ENCODE measurements around the gene PPP2R3B. TPM values are rescaled to one million over a fixed set of nuclear protein-coding genes. Genes with fewer than 3 reads are reported as not detected.
A peak's percentile ranks its signal among the peaks of the same experiment; 100 is the strongest.

PPP2R3B gene
- total and polyA plus RNA-seq, 8 donors = 5.0 to 38.8 (median 6.9) TPM

DNA sequence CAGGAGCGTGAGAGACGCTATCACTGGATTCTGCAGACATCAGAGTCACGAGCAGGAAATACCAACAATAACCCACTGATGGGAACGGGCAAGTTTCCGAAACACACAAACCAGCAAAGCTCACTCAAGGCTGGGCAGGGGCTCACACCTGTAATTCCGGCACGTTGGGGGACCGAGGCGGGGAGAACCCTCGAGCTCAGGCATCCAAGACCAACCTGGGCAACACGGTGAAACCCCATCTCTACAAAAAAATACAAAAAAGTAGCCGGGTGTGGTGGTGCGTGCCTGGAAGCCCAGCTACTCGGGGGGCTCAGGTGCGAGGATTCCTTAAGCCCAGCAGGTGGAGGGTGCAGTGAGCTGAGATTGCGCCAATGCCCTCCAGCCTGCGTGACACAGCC, 51.0 kb downstream of the PPP2R3B start:
- TF ChIP-seq, protein P1, sequence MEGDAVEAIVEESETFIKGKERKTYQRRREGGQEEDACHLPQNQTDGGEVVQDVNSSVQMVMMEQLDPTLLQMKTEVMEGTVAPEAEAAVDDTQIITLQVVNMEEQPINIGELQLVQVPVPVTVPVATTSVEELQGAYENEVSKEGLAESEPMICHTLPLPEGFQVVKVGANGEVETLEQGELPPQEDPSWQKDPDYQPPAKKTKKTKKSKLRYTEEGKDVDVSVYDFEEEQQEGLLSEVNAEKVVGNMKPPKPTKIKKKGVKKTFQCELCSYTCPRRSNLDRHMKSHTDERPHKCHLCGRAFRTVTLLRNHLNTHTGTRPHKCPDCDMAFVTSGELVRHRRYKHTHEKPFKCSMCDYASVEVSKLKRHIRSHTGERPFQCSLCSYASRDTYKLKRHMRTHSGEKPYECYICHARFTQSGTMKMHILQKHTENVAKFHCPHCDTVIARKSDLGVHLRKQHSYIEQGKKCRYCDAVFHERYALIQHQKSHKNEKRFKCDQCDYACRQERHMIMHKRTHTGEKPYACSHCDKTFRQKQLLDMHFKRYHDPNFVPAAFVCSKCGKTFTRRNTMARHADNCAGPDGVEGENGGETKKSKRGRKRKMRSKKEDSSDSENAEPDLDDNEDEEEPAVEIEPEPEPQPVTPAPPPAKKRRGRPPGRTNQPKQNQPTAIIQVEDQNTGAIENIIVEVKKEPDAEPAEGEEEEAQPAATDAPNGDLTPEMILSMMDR (IDR thresholded peaks at IDR 0.05) = no peak
- Histone ChIP-seq H3K9me3 (no peaks in the 10 kb centered on the region), H3K27me3 (peaks cover 0 to 4% (median 0%) of the 10 kb centered on the region in 4 donors), H3K4me3 (no peak overlapping the region), H3K36me3 (no peaks in the 10 kb centered on the region), H3K4me1 (no peaks in the 10 kb centered on the region), H3K27ac (no peak overlapping the region)
- intact Hi-C loops (cut with DNase I) = no loop called here
- ATAC-seq = no peak
- 97% methylated on average over 17 of the region's 17 CpGs for WGBS, 2 donors
- DNase-seq = peak in 2 of 6 donors; percentile 13 to 20
- no peak for FAIRE-seq

DNA sequence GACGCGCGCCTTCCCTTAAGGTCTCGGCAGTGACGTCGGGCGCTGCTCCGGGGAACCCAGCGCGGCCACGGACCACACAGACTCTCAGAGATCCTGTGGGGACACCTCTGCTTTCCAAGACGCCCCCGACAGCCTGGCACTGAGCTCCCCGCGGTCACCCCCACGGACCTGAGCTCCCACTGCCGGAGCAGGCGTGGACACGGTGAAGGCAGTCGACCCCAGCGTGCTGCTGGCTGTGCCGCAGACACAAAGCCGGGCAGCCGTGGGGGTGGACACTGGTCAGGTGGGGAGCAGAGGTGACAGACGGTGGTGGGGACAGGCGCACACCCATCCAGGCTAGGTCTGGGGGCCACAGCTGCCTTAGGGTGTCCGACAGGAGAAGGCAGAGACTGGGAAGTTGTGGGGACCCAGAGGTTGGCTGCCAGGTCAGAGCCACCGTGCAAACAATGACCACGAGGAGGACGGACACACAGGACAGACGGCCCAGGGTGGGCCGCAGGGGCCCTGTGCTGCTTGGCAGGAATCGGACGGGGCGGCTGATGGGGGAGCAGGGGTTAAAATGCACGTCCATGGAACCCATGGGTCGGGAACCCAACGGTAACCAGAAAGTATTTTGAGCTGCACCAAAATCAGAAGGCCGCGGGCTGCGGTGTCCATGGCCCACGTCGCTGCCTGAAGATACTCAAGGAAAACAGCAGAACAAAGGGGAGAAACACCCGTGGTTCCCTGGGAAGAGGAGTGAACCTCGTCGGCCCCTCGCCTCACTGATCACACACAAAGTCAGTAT, 51.5 kb downstream of the PPP2R3B start:
- 95 to 97% methylated on average over 47 of the region's 47 CpGs for WGBS, 2 donors
- Histone ChIP-seq H3K27me3 (peaks cover 0 to 4% (median 0%) of the 10 kb centered on the region in 4 donors), H3K27ac (no peak overlapping the region), H3K36me3 (no peaks in the 10 kb centered on the region), H3K4me1 (no peaks in the 10 kb centered on the region), H3K4me3 (no peak overlapping the region), H3K9me3 (no peaks in the 10 kb centered on the region)
- FAIRE-seq (no peak), ATAC-seq (no peak), DNase-seq (peak in 2 of 6 donors; percentile 53 to 72)
- intact Hi-C loops (cut with DNase I) = no loop called here
- TF ChIP-seq, protein P1 (IDR thresholded peaks at IDR 0.05) = no peak

DNA sequence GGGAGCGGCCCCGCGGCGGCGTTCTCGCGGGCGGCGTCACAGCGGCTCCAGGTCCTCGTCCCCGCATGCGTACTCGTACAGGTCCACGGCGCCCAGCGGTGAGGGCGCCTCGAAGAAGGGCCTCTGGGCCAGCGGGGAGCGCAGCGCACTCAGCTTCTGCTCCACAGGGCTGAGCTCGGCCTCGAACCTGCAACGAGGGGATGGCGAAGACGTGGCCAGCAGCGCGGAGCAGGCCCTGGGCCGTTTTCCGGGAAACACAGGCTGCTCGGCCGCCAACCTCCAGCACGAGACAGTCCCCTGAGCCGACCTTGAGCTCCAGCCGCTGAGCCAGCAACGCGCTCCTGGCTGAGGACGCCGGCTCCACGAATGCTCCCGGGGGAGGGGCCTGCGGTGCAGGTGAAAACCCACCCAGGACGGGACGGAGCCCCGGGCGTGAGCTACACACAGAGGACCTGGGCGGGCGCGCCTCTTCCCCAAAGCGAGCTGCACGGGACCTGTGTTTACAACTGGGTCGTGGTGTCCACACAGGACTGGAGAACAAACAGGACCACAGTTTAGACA, 52.3 kb downstream of the PPP2R3B start:
- DNase-seq = peak in 3 of 6 donors; percentile 25 to 74 (median 54)

DNA sequence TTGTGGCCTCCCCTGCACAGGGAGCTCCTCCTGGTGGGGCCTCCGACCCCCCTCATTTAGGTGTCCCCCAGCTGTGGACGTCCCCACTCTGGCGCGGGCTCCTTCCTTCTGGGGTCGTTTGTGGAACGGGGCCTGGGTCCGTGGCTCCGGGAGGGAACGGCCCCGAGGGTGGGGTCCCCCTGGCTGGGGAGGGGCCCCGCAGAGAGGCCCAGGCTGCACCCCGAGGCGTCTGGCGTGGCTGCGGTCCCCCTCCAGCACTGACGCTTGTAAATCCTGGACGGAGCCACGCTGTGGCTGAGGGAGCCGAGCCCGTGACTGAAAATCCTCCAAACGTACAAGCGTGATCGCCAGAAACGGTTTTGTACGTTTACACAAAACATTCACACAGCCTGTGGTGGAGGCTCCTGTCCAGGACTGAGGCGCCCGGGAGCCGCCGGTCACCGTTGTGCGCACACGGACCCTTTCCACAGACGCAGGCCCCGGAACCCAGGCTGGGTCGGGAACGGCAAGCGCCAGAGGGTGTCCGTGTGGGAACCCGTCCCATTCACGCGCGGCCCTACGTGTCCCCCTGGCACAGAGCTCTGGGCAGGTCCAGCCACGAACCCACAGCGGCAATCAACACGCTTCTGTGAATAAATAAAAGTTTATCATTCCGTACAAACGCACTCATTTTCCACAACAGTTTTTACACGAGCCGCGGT, 52.9 kb downstream of the PPP2R3B start:
- intact Hi-C loops (cut with DNase I) = no loop called here
- ATAC-seq (no peak), DNase-seq (peak in 2 of 6 donors; percentile 51 to 53), FAIRE-seq (no peak)
- H3K4me3 ChIP-seq = no peak overlapping the region
- H3K4me1 ChIP-seq = no peaks in the 10 kb centered on the region
- TF ChIP-seq, protein P1 (IDR thresholded peaks at IDR 0.05) = no peak
- WGBS, 2 donors = 93 to 94% methylated on average over 50 to 51 of the region's 51 CpGs
- H3K9me3 ChIP-seq = no peaks in the 10 kb centered on the region
- no peaks in the 10 kb centered on the region for H3K36me3 ChIP-seq
- H3K27ac ChIP-seq = no peak overlapping the region
- H3K27me3 ChIP-seq = peaks cover 0 to 4% (median 0%) of the 10 kb centered on the region in 4 donors

More for the DNA sequence above, 52.3 kb downstream of the PPP2R3B start:
- H3K36me3 ChIP-seq = no peaks in the 10 kb centered on the region
- H3K9me3 ChIP-seq = no peaks in the 10 kb centered on the region
- H3K4me1 ChIP-seq = no peaks in the 10 kb centered on the region
- no peak overlapping the region for H3K27ac ChIP-seq
- WGBS, 2 donors = 95 to 98% methylated on average over 53 of the region's 53 CpGs
- no peak for ATAC-seq
- TF ChIP-seq, protein P1 (IDR thresholded peaks at IDR 0.05) = no peak
- peaks cover 0 to 4% (median 0%) of the 10 kb centered on the region in 4 donors for H3K27me3 ChIP-seq
- FAIRE-seq = no peak
- no peak overlapping the region for H3K4me3 ChIP-seq
- intact Hi-C loops (cut with DNase I) = no loop called here
